Hematopoietic multipotent progenitor cell treated with erythropoietin and hydrocortisone succinate and interleukin-3 and kit ligand, for 17 days (in vitro differentiated cells): ENCODE results near the gene STARD13.

Source experiments
- DNase-seq: peaks from one replicate; pipeline ENCODE4 v3.0.0-alpha.2; 2015; ENCODE audit warnings: low spot score

Gene STARD13

GRCh38 chr13:33275916-33276315, 9.6 kb downstream of the STARD13 start:
- DNase-seq, result no peak

GRCh38 chr13:33274264-33274663, 11.3 kb downstream of the STARD13 start:
- DNase-seq, result no peak

GRCh38 chr13:33272531-33273124, 12.9 kb downstream of the STARD13 start:
- DNase-seq, result no peak

GRCh38 chr13:33271759-33272158, 13.8 kb downstream of the STARD13 start:
- DNase-seq, result no peak

GRCh38 chr13:33270895-33271538, 14.5 kb downstream of the STARD13 start:
- DNase-seq, result no peak

GRCh38 chr13:33265607-33266006, 19.9 kb downstream of the STARD13 start:
- no peak for DNase-seq

- DNase-seq, result no peak
These were observed 20.4 kb downstream of the STARD13 start for GRCh38 chr13:33265133-33265532.

- no peak for DNase-seq
These were observed 21.0 kb downstream of the STARD13 start for GRCh38 chr13:33264620-33264978.

GRCh38 chr13:33263976-33264619, 21.5 kb downstream of the STARD13 start:
- DNase-seq, result no peak

GRCh38 chr13:33263484-33263883, 22.1 kb downstream of the STARD13 start:
- no peak for DNase-seq

- no peak for DNase-seq
These were observed 22.6 kb downstream of the STARD13 start for GRCh38 chr13:33262997-33263396.

- DNase-seq, result no peak
These were observed 23.0 kb downstream of the STARD13 start for GRCh38 chr13:33262594-33262993.

- DNase-seq, result no peak
These were observed 23.5 kb downstream of the STARD13 start for GRCh38 chr13:33262062-33262487.

- no peak for DNase-seq
These were observed 24.0 kb downstream of the STARD13 start for GRCh38 chr13:33261387-33262061.

GRCh38 chr13:33260168-33261098, 25.1 kb downstream of the STARD13 start:
- DNase-seq, result no peak

GRCh38 chr13:33259296-33259695, 26.3 kb downstream of the STARD13 start:
- no peak for DNase-seq

GRCh38 chr13:33258808-33259193, 26.8 kb downstream of the STARD13 start:
- no peak for DNase-seq

GRCh38 chr13:33257841-33258807, 27.4 kb downstream of the STARD13 start:
- DNase-seq, result no peak

GRCh38 chr13:33256148-33256840, 29.3 kb downstream of the STARD13 start:
- DNase-seq, result no peak

- no peak for DNase-seq
These were observed 33.4 kb downstream of the STARD13 start for GRCh38 chr13:33252135-33252534.
